OCI-LY7 (cell line): ENCODE data around the gene KRTAP5-9. TPM values are rescaled to one million over a fixed set of nuclear protein-coding genes. Genes with fewer than 3 reads are reported as not detected.
"Not testable (repeated sequence)": the region's sequence is repeated elsewhere in the genome, so short reads cannot be mapped to it uniquely, and the experiment has no call there.

ENCODE experiments used
- BruUV-seq: library from RNA; stranded (reverse); fragments of 400-500 nt; replicated peaks from 2 replicates; lab custom pipeline; 2021; lab: Mats Ljungman, UMichigan
- CTCF ChIA-PET: fragments of 300-600 bp; sonication (Branson Sonifier 250); formaldehyde crosslinking; loops from one replicate; lab custom pipeline; 2022; ENCODE audit warnings: antibody characterized with exemption; ENCODE audit not compliant: unreplicated experiment; lab: Charles Lee
- POLR2A ChIA-PET: fragments of 300-600 bp; sonication (Branson Sonifier 250); formaldehyde crosslinking; loops from one replicate; lab custom pipeline; 2022; ENCODE audit warnings: antibody characterized with exemption; lab: Charles Lee
- DNase-seq: peaks from one replicate; pipeline ENCODE4 v3.0.0-alpha.2; 2015; ENCODE audit warnings: low spot score
- H2AFZ ChIP-seq: fragments of 200-600 bp; sonication (generic), shearing (Covaris generic); 2 replicates; pipeline ENCODE4 v1.6.1; 2014; ENCODE audit warnings: mild to moderate bottlenecking, antibody characterized with exemption, low read length, moderate library complexity
- H3K27ac ChIP-seq: fragments of 200-600 bp; sonication (generic); 2 replicates; pipeline ENCODE4 v1.5.1; 2014; ENCODE audit warnings: mixed run types, low read depth, mild to moderate bottlenecking, moderate library complexity, low read length, inconsistent platforms; ENCODE audit not compliant: poor library complexity, severe bottlenecking
- H3K36me3 ChIP-seq: fragments of 200-600 bp; sonication (generic); 2 replicates; pipeline ENCODE4 v1.6.1; 2014; ENCODE audit warnings: mild to moderate bottlenecking, antibody characterized with exemption, low read length, moderate library complexity, mixed read lengths; ENCODE audit not compliant: insufficient read depth
- H3K4me1 ChIP-seq: fragments of 200-600 bp; sonication (generic); 2 replicates; pipeline ENCODE4 v1.5.1; 2014; ENCODE audit warnings: mild to moderate bottlenecking, low read length; ENCODE audit not compliant: insufficient read depth, poor library complexity, severe bottlenecking
- H3K4me2 ChIP-seq: fragments of 200-600 bp; sonication (generic); 2 replicates; pipeline ENCODE4 v1.6.1; 2014; ENCODE audit warnings: mild to moderate bottlenecking, low read length
- H3K4me3 ChIP-seq: fragments of 200-600 bp; sonication (generic); 2 replicates; pipeline ENCODE4 v1.5.1; 2014; ENCODE audit warnings: mild to moderate bottlenecking, low read depth, low read length; ENCODE audit not compliant: poor library complexity, severe bottlenecking
- H3K79me2 ChIP-seq: fragments of 200-600 bp; sonication (generic); 2 replicates; pipeline ENCODE4 v1.6.1; 2016; ENCODE audit warnings: low read depth, mild to moderate bottlenecking, low read length, moderate library complexity, mixed read lengths; ENCODE audit not compliant: insufficient read depth
- H3K9me2 ChIP-seq: fragments of 200-600 bp; sonication (generic); 2 replicates; pipeline ENCODE4 v1.6.1; 2016; ENCODE audit warnings: mild to moderate bottlenecking, low read length, mixed read lengths; ENCODE audit not compliant: insufficient read depth
- H3K9me3 ChIP-seq: fragments of 200-600 bp; sonication (generic); 2 replicates; pipeline ENCODE4 v1.6.1; 2014; ENCODE audit warnings: mild to moderate bottlenecking, mixed run types, low read length, mixed read lengths
- H4K20me1 ChIP-seq: fragments of 200-600 bp; sonication (generic); 2 replicates; pipeline ENCODE4 v1.6.1; 2014; ENCODE audit warnings: mild to moderate bottlenecking, antibody characterized with exemption, low read length, moderate library complexity, mixed read lengths; ENCODE audit not compliant: insufficient read depth
- CTCF ChIP-seq: fragments of 200-600 bp; sonication (generic); conservative IDR thresholded peaks from 2 replicates; pipeline ENCODE4 v1.5.1; 2014; ENCODE audit warnings: mild to moderate bottlenecking, antibody characterized with exemption, low read length, moderate library complexity, mixed read lengths
- EZH2phosphoT487 ChIP-seq: fragments of 200-600 bp; sonication (generic); IDR thresholded peaks from 2 replicates; pipeline ENCODE4 v1.6.1; 2018; ENCODE audit warnings: low read depth, borderline replicate concordance, mild to moderate bottlenecking, mixed run types, antibody characterized with exemption, low read length, moderate library complexity, mixed read lengths
- intact Hi-C: fragments of 100-400 bp; cut with micrococcal nuclease; formaldehyde crosslinking; loops from one replicate; pipeline ENCODE4 v1.10.0; 2022; ENCODE audit not compliant: unreplicated experiment
- total RNA-seq, 2 experiments: library from RNA; depleted of rRNA in 1 of 2; stranded (reverse); fragments of >200 nt in 1 of 2; shearing (Covaris generic) in 1 of 2; gene quantifications; 2 replicates each; pipeline ENCODE4 v1.2.3, GENCODE V29; 2014 to 2022

KRTAP5-9 gene
- total RNA-seq, 2 experiments from 2014 or later: not detected

DNA sequence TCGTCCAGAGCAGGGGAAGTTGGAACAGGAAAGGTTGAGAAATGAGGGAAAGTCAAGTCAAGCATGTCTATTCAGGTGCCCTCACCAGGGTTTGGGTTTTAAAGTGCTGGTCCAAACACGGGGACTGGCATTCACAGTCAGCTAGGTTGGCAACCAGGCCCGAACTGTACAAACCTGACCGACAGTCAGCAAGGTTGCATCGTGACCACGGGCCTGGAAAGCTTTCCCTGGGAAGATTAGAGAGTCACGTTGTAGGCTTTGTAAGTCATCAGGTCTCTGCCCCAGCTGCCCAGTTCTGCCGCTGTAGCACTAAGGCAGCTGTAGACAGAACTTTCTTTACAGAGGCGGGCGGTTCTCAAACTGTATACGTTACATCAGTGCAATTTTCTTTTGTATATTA lies 24.6 kb downstream of the KRTAP5-9 start:
- TF ChIP-seq EZH2phosphoT487: no peak
- TF ChIP-seq CTCF: no peak
- H3K4me1 ChIP-seq: no peaks in the 10 kb centered on the region

GRCh38 chr11:71574418-71574817 lies 26.2 kb downstream of the KRTAP5-9 start:
- Histone ChIP-seq H2AFZ (no peak overlapping the region), H3K4me3 (no peak overlapping the region), H4K20me1 (no peaks in the 10 kb centered on the region), H3K4me2 (no peak overlapping the region), H3K79me2 (no peaks in the 10 kb centered on the region), H3K27ac (no peak overlapping the region), H3K4me1 (no peaks in the 10 kb centered on the region), H3K36me3 (no peaks in the 10 kb centered on the region), H3K9me2 (no peaks in the 10 kb centered on the region), H3K9me3 (no peaks in the 10 kb centered on the region)
- no peak for TF ChIP-seq EZH2phosphoT487
- CTCF ChIA-PET: interaction anchor here (0.6 kb wide), 1 partner anchor 314 kb away, joined by 3 read pairs; no protein-coding TSS in a partner anchor
- BruUV-seq: no TSS peak
- POLR2A ChIA-PET: no interaction called here
- intact Hi-C loops: no loop called here
- no peak for DNase-seq

More for the DNA sequence above, 24.6 kb downstream of the KRTAP5-9 start:
- BruUV-seq: no TSS peak
- Histone ChIP-seq H3K4me2 (no peak overlapping the region), H3K27ac (no peak overlapping the region), H3K9me3 (no peaks in the 10 kb centered on the region), H4K20me1 (no peaks in the 10 kb centered on the region), H3K36me3 (no peaks in the 10 kb centered on the region), H3K4me3 (no peak overlapping the region), H3K79me2 (no peaks in the 10 kb centered on the region), H3K9me2 (no peaks in the 10 kb centered on the region), H2AFZ (no peak overlapping the region)
- ChIA-PET POLR2A (no interaction called here), CTCF (no interaction called here)
- no peak for DNase-seq
- intact Hi-C loops: no loop called here

DNA sequence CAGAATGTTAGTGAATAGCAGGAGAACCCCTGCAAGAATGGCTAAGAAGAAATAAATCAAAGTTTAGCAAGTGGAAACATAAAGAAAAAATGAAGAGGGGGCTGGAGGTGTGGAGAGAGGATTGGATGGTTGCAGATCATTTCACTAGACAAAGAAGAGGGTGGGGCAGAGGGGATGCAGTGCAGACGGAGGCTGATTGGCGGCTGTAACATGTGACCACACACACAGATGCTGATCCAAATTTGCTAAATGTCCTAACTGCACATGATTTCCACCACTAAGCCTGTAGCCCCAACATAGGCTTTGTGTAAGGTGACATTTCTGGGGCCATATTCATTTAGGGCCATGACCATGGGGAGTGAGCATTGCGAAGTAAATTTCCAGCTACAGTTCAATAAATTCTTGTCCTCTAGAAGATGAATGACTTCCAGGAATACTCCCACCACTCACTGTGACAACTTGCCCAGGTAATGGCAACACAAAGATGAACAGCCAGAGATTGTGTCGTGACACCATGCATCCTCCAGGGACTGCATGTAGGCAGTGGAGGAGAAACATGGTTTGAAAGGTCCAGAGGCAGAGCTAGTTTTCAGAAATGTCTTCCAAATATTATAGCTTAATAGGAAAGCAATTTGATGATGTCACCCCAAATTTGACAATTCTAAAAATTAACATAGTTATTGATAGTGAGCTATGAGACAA lies 27.7 kb downstream of the KRTAP5-9 start:
- H3K36me3 ChIP-seq: no peaks in the 10 kb centered on the region
- no TSS peak for BruUV-seq
- DNase-seq: no peak
- ChIA-PET POLR2A (interaction anchor here (0.6 kb wide), 1 partner anchor 89 kb away, joined by 3 read pairs; no protein-coding TSS in a partner anchor), CTCF (no interaction called here)
- H3K4me2 ChIP-seq: no peak overlapping the region
- no peaks in the 10 kb centered on the region for H3K9me2 ChIP-seq
- no peak overlapping the region for H3K4me3 ChIP-seq
- intact Hi-C loops: no loop called here
- TF ChIP-seq CTCF: no peak
- TF ChIP-seq EZH2phosphoT487: no peak
- no peak overlapping the region for H3K27ac ChIP-seq
- no peaks in the 10 kb centered on the region for H3K4me1 ChIP-seq
- no peaks in the 10 kb centered on the region for H3K79me2 ChIP-seq
- no peak overlapping the region for H2AFZ ChIP-seq
- no peaks in the 10 kb centered on the region for H4K20me1 ChIP-seq
- H3K9me3 ChIP-seq: no peaks in the 10 kb centered on the region

- H3K4me3 ChIP-seq, H4K20me1 ChIP-seq, H2AFZ ChIP-seq, CTCF ChIA-PET, intact Hi-C loops, H3K9me3 ChIP-seq, POLR2A ChIA-PET, H3K27ac ChIP-seq, H3K4me1 ChIP-seq, BruUV-seq, H3K36me3 ChIP-seq, H3K9me2 ChIP-seq, H3K79me2 ChIP-seq, DNase-seq, H3K4me2 ChIP-seq: not testable (repeated sequence)
Measured at GRCh38 chr11:71576688-71577465, 28.7 kb downstream of the KRTAP5-9 start.
